ENCODE data around the gene DRC1. TPM values are rescaled to one million over a fixed set of nuclear protein-coding genes. Genes with fewer than 3 reads are reported as not detected.
"Not testable (repeated sequence)": the region's sequence is repeated elsewhere in the genome, so short reads cannot be mapped to it uniquely, and the experiment has no call there.

The DRC1 gene
- total RNA-seq, 1 experiment from 2014 or later: 0.18 TPM

GRCh38 chr2:26468544-26468943, 66.8 kb downstream of the DRC1 start:
- H3K4me3 ChIP-seq (ENCODE audit: low read depth in 2 of 2, low read length in 2 of 2); in situ Hi-C loops (cut with HindIII; ENCODE audit: low pct_unique_long_range_greater_than_20kb, low sequenced_read_pairs); POLR2A ChIA-PET; H3K27ac ChIP-seq (ENCODE audit: low read length); H3K9me3 ChIP-seq (ENCODE audit: control insufficient read depth, insufficient read depth, low read depth, low read length); intact Hi-C loops (cut with micrococcal nuclease; ENCODE audit: unreplicated experiment); H3K36me3 ChIP-seq (ENCODE audit: control insufficient read depth, insufficient read depth, low read length); H3K4me1 ChIP-seq (ENCODE audit: control insufficient read depth, insufficient read depth, low read length); DNase-seq (ENCODE audit: low read depth, low spot score); ATAC-seq; BruUV-seq (replicated peaks); H3K27me3 ChIP-seq (ENCODE audit: control insufficient read depth, insufficient read depth, low read length): not testable (repeated sequence)
- CTCF ChIA-PET: interaction anchor here (0.6 to 1.0 kb wide), 2 partner anchors 12 to 109 kb away, joined by 3 to 4 read pairs; no protein-coding TSS in a partner anchor

DNA sequence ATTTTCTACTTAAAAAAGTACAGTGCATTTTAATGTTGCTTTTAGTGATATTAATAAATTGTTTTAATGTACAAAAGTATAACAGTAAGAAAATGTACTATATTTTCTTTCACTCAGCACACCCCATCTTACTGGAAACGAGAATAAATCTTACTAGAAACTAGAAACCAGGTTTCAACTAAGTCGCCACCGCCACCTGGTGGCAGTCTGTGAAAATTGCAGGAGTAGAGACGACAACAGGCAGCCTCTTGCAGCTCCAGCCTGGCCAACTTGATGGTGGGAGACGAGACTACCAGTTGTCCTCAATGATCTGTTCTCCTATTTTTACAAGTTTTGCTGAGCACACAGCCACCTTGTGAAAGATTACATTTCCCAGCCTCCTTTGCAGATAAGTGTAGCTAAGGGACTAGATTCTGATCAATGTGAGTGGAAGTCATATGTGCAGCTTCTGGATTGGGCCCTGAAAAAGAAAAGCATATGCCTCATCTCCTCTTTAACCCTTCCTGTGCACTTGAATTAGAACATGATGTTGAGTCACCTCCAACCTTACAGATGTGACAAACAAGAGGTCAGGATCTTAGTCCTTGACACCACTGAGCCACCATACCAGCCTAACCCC, 67.5 kb downstream of the DRC1 start:
- Histone ChIP-seq H3K27me3 (ENCODE audit: control insufficient read depth, insufficient read depth, low read length) (no peaks in the 10 kb centered on the region), H3K9me3 (ENCODE audit: control insufficient read depth, insufficient read depth, low read depth, low read length) (no peaks in the 10 kb centered on the region), H3K27ac (ENCODE audit: low read length) (no peak overlapping the region), H3K4me3 (ENCODE audit: low read depth in 2 of 2, low read length in 2 of 2) (no peak overlapping the region), H3K4me1 (ENCODE audit: control insufficient read depth, insufficient read depth, low read length) (no peaks in the 10 kb centered on the region; the same call in 1 of the 2 replicates), H3K36me3 (ENCODE audit: control insufficient read depth, insufficient read depth, low read length) (no peaks in the 10 kb centered on the region)
- no TSS peak for BruUV-seq (replicated peaks)
- DNase-seq (ENCODE audit: low read depth, low spot score) (peak; percentile 39), ATAC-seq (0 out of 2 replicates have a peak, but pooled peaks have one; percentile 52)
- POLR2A ChIA-PET: no interaction called here
- TF ChIP-seq CTCF (IDR thresholded peaks at IDR 0.05) (peak; percentile 94), TCF7L2 (IDR thresholded peaks at IDR 0.05; ENCODE audit: low read depth, low read length) (no peak)
- intact Hi-C loops (cut with micrococcal nuclease; ENCODE audit: unreplicated experiment): no loop called here
- in situ Hi-C loops (cut with HindIII; ENCODE audit: low pct_unique_long_range_greater_than_20kb, low sequenced_read_pairs): no loop called here
- CTCF ChIA-PET: interaction anchor here (0.6 to 1.0 kb wide), 2 partner anchors 108 to 135 kb away, joined by 3 to 4 read pairs; no protein-coding TSS in a partner anchor

DNA sequence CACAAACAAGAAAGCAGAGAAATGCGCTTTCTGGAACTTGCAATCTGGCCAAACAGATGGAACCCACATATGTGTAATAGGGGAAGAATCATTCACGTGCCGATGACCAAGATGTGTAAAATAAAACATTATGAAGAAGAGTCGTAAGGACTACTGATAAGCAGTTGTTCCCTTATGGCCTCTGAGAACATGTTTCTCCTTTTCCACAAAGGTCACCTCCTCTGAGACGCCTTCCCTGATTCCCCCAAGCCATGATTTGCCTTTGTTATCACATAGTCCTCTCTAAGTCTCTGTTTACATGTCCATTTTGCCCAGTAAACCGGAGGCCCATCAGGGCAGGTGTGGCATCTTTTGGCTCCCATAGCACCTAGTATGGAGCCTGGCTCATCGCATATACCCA, 68.2 kb downstream of the DRC1 start:
- in situ Hi-C loops (cut with HindIII; ENCODE audit: low pct_unique_long_range_greater_than_20kb, low sequenced_read_pairs) (no loop called here), intact Hi-C loops (cut with micrococcal nuclease; ENCODE audit: unreplicated experiment) (loop anchor here (5.0 kb wide), 1 partner anchor 107 kb away; no protein-coding TSS in a partner anchor)
- no peak for ATAC-seq
- DNase-seq (ENCODE audit: low read depth, low spot score): no peak
- no TSS peak for BruUV-seq (replicated peaks)
- POLR2A ChIA-PET: no interaction called here
- CTCF ChIA-PET: interaction anchor here (0.5 kb wide), 1 partner anchor 488 kb away, joined by 4 read pairs; the partner anchor contains the start of gene KIF3C
- Histone ChIP-seq H3K27me3 (ENCODE audit: control insufficient read depth, insufficient read depth, low read length) (no peaks in the 10 kb centered on the region), H3K4me1 (ENCODE audit: control insufficient read depth, insufficient read depth, low read length) (no peaks in the 10 kb centered on the region; the same call in 1 of the 2 replicates), H3K9me3 (ENCODE audit: control insufficient read depth, insufficient read depth, low read depth, low read length) (no peaks in the 10 kb centered on the region), H3K27ac (ENCODE audit: low read length) (no peak overlapping the region), H3K36me3 (ENCODE audit: control insufficient read depth, insufficient read depth, low read length) (no peaks in the 10 kb centered on the region), H3K4me3 (ENCODE audit: low read depth in 2 of 2, low read length in 2 of 2) (no peak overlapping the region)
- TF ChIP-seq SIN3A (IDR thresholded peaks at IDR 0.05; ENCODE audit: borderline replicate concordance, insufficient read depth, low read depth, low read length) (no peak), POLR2AphosphoS5 (IDR thresholded peaks at IDR 0.05; ENCODE audit: low read depth, low read length) (no peak), CTCF (IDR thresholded peaks at IDR 0.05) (no peak), TCF7L2 (IDR thresholded peaks at IDR 0.05; ENCODE audit: low read depth, low read length) (no peak)
- TF ChIP-seq, protein P1, sequence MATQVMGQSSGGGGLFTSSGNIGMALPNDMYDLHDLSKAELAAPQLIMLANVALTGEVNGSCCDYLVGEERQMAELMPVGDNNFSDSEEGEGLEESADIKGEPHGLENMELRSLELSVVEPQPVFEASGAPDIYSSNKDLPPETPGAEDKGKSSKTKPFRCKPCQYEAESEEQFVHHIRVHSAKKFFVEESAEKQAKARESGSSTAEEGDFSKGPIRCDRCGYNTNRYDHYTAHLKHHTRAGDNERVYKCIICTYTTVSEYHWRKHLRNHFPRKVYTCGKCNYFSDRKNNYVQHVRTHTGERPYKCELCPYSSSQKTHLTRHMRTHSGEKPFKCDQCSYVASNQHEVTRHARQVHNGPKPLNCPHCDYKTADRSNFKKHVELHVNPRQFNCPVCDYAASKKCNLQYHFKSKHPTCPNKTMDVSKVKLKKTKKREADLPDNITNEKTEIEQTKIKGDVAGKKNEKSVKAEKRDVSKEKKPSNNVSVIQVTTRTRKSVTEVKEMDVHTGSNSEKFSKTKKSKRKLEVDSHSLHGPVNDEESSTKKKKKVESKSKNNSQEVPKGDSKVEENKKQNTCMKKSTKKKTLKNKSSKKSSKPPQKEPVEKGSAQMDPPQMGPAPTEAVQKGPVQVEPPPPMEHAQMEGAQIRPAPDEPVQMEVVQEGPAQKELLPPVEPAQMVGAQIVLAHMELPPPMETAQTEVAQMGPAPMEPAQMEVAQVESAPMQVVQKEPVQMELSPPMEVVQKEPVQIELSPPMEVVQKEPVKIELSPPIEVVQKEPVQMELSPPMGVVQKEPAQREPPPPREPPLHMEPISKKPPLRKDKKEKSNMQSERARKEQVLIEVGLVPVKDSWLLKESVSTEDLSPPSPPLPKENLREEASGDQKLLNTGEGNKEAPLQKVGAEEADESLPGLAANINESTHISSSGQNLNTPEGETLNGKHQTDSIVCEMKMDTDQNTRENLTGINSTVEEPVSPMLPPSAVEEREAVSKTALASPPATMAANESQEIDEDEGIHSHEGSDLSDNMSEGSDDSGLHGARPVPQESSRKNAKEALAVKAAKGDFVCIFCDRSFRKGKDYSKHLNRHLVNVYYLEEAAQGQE (IDR thresholded peaks at IDR 0.05; ENCODE audit: insufficient read depth in 1 of 2, low read depth in 2 of 2, low read length in 1 of 2): no peak
